ENCODE data around the gene LRRC74B. TPM values are rescaled to one million over a fixed set of nuclear protein-coding genes. Genes with fewer than 3 reads are reported as not detected.
"Not testable (repeated sequence)": the region's sequence is repeated elsewhere in the genome, so short reads cannot be mapped to it uniquely, and the experiment has no call there.

LRRC74B gene
- total RNA-seq, 2 donors from 2014 or later: not detected

DNA sequence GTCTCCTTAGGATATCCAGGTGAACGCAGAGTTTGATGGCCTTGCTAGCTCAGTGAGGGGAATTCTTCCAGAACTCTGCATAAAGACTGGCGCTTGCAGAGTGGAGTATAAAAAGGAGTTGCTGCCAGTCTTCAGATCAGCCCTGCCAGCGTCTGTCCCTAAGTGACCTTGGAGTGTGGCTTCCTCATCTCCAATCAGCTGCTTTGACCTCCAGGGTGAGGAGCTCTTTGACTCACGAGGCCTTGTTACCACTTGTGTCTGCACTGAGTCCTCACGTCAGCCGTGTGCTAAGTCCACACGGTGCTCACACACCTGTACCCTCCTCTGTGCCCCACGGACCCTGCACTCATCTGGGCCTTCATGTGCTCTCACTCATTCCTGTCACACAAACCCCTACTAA is 14.6 kb downstream of the LRRC74B start:
- not testable (repeated sequence) for ATAC-seq; H3K9me3 Mint-ChIP-seq; H3K27ac Mint-ChIP-seq; DNase-seq (ENCODE audit: low spot score in 2 of 2); H3K36me3 Mint-ChIP-seq

DNA sequence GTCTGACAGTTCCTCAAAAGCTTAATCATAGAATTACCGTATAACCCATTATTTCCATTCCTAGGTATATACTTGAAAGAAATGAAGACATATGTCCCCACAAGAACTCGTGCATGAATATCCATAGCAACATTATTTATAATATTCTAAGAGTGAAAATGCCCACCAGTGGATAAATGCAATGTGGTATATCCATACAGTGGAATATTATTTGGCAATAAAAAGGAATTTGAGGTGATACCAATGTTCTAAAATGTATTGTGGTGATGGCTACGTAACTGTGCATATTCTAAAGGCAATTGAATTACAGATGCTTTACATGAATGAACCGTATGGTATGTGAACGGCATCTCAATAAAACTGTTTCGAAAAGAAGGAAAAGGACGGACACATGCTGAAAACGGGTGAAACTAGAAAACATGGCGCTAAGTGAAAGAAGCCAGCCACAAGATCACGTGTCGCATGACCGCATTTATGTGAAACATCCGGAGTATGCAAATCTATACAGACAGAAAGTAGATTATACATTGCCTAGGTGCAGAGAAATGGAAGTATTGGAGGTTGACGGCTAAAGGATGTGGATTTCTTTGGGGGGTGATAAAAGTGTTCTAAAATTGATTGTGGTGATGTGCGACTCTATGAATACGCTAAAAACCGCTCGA is 16.0 kb downstream of the LRRC74B start:
- H3K36me3 Mint-ChIP-seq; H3K27ac Mint-ChIP-seq; DNase-seq (ENCODE audit: low spot score in 2 of 2); H3K9me3 Mint-ChIP-seq; ATAC-seq: not testable (repeated sequence)

DNA sequence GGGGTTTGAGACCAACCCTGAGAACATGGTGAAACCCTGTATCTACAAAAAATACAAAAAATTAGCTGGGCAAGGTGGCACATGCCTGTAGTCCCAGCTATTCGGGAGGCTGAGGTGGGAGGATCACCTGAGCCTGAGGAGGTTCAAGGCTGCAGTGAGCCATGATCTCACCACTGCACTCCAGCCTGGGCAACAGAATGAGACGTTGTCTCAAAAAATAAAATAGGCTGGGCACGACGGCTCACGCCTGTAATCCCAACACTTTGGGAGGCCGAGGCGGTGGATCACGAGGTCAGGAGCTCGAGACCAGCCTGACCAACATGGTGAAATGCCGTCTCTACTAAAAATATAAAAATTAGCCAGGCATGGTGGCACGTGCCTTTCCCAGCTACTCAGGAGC is 18.7 kb downstream of the LRRC74B start:
- DNase-seq (ENCODE audit: low spot score in 2 of 2); H3K9me3 Mint-ChIP-seq; ATAC-seq; H3K36me3 Mint-ChIP-seq; H3K27ac Mint-ChIP-seq: not testable (repeated sequence)

DNA sequence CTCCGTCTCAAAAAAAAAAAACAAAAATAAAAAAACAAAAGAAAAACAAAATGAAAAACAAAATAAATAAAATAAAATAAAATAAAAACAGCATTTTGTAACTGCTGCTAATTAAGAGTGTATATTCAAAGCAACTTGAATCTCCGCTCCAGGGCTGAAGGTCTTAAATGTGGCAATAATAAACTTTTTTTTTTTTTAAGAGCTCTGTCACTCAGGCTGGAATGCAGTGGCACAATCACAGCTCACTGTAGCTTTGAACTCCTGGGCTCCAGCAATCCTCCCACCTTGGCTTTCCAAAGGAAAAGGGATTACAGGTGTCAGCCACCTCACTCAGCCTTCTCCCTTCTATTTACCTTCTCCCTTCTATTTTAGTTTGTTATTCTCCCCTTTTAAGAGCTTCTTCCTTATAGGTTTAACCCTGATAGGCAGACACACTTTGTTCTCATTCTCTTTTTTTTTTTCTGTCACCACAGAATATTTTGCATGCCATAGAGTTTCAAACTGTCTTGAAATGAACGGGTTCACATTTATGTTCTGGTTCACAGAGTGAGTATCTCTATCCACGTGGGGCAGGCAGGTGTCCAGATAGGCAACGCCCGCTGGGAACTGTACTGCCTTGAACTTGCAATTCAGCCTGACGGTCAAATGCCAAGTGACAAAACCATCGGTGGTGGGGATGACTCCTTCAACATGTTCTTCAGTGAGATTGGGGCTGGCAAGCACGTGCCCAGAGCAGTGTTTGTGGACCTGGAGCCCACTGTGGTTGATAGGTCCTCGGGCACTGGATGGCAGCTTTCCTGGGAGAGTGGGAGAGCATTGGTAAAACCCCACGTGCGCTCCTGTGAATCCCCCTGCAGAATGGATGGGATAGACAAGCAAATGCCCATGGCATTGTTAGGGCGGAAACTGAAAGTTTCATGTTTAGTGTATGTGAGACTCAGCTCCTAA is 19.4 kb downstream of the LRRC74B start:
- DNase-seq (ENCODE audit: low spot score in 2 of 2): no peak

DNA sequence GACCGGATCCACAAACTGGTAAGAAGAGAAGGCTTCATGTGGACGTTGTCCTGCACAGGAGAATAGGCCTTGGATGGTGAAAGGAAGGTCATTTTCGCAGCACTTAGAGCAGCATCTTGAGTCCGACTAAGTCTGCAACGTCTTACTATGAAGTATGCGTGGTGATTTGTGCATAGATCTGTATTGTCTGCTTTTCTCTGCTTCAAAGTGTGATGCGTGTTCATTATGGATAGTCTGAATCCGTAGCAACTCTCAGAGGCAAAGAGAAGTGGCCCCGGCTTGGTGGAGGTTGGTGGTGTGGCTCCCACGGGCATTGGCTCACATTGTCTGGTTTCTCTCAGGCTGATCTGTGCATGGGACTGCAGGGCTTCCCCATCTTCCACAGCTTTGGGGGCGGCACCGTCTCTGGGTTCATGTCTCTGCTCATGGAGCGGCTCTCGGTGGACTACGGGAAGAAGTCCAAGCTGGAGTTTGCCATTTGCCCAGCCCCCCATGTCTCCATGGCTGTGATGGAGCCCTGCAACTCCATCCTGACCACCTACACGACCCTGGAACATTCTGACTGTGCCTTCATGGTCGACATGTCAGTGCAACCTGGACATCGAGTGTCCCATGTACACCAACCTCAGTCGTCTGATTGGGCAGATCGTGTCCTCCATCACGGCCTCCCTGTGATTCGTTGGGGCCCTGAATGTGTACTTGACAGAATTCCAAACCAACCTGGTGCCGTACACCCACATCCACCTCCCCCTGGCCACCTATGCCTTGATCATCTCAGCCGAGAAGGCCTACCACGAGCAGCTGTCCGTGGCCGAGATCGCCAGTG is 21.5 kb downstream of the LRRC74B start:
- no peak for ATAC-seq
- H3K9me3 Mint-ChIP-seq: no peaks in the 10 kb centered on the region
- no peaks in the 10 kb centered on the region for H3K36me3 Mint-ChIP-seq

More for the DNA sequence above, 19.4 kb downstream of the LRRC74B start:
- H3K27ac Mint-ChIP-seq: no peak overlapping the region
- H3K36me3 Mint-ChIP-seq: no peaks in the 10 kb centered on the region
- no peaks in the 10 kb centered on the region for H3K9me3 Mint-ChIP-seq
- no peak for ATAC-seq

DNA sequence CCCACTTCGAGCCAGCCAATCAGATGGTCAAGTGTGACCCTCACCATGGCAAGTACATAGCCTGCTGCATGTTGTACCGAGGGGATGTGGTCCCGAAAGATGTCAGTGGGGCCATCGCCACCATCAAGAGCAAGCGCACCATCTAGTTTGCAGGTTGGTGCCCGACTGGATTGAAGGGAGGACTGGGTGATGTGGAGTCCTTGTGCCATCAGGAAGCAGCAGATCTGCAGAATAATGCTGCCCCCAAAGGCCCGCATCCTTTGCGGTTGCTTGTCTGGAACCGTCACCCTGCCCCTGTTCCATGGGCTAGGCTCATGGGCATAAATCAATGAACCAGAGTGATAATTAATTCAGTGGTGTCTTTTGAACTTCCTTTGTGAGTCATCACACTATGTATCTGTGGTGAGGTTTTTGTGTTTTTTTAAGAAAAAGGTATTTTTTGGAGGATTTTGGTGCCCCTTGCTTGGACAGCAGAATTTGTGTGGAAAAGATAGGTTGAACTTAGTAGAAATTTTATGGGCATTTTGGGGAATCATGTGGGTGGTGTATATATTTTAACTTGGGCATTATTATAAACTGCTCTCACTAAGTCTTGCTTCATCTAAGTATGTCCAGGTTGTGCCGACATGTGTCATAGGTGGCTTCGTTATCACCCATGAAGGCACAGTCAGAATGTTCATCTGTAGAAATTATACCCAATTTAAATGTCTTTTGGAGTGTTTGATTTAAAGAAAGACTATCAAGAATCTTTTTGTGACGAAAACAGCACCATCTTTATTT is 22.3 kb downstream of the LRRC74B start:
- H3K27ac Mint-ChIP-seq: no peak overlapping the region
- no peaks in the 10 kb centered on the region for H3K9me3 Mint-ChIP-seq
- peak; percentile 34 to 39 for ATAC-seq
- no peaks in the 10 kb centered on the region for H3K36me3 Mint-ChIP-seq
- no peak for DNase-seq (ENCODE audit: low spot score in 2 of 2)

More for the DNA sequence above, 21.5 kb downstream of the LRRC74B start:
- H3K27ac Mint-ChIP-seq: no peak overlapping the region
- DNase-seq (ENCODE audit: low spot score in 2 of 2): no peak

DNA sequence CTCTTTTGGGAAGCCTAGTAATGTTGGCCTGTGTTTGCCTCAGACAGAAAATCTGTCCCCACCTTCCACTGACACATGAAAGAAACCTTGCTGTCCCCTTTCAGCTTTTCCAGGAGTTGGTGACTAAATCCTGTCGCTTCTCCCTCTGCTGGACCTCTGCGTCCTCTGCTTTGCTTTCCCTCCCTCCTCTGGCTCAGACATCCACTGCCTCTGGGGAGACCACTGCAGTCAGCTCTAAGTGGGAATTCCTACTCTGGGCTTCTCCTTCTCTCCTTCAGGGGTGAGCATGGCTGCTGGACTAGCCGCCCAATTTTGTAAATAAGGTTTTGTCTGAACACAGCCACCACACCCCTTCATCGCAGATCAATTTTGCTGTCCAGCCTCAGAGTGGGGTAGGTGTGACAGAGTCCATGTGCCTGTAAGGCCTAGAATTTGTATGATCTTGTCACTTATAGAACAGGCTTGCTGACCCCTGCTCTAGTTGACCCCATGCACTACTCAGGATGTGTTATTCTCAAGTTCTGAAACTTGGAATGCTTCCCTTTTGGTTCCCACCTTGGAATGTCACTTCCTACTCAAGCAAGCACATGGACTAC is 23.0 kb downstream of the LRRC74B start:
- no peak for DNase-seq (ENCODE audit: low spot score in 2 of 2)
- H3K36me3 Mint-ChIP-seq: no peaks in the 10 kb centered on the region
- no peak overlapping the region for H3K27ac Mint-ChIP-seq
- no peaks in the 10 kb centered on the region for H3K9me3 Mint-ChIP-seq
- no peak for ATAC-seq

DNA sequence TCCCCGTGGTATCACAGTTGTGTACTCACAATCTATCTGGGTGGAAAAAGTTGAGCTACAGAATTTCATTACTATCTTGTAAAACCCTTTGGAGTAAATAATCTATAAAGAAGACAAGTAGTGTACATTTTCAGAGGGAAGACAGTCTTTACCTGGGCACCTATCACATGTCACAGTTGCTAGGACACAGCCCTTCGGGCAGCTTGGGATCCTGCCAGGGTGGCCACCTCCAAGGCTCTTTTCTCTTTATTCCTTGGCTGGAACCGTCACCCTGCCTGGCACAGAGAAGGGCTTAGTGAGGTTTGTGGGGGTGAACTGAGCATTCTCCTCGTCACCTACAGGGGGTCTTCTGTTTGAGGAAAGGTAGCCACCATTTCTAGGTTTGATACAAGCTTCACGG is 23.6 kb downstream of the LRRC74B start:
- Mint-ChIP-seq H3K27ac (no peak overlapping the region), H3K36me3 (no peaks in the 10 kb centered on the region), H3K9me3 (no peaks in the 10 kb centered on the region)
- ATAC-seq (no peak), DNase-seq (ENCODE audit: low spot score in 2 of 2) (no peak)

DNA sequence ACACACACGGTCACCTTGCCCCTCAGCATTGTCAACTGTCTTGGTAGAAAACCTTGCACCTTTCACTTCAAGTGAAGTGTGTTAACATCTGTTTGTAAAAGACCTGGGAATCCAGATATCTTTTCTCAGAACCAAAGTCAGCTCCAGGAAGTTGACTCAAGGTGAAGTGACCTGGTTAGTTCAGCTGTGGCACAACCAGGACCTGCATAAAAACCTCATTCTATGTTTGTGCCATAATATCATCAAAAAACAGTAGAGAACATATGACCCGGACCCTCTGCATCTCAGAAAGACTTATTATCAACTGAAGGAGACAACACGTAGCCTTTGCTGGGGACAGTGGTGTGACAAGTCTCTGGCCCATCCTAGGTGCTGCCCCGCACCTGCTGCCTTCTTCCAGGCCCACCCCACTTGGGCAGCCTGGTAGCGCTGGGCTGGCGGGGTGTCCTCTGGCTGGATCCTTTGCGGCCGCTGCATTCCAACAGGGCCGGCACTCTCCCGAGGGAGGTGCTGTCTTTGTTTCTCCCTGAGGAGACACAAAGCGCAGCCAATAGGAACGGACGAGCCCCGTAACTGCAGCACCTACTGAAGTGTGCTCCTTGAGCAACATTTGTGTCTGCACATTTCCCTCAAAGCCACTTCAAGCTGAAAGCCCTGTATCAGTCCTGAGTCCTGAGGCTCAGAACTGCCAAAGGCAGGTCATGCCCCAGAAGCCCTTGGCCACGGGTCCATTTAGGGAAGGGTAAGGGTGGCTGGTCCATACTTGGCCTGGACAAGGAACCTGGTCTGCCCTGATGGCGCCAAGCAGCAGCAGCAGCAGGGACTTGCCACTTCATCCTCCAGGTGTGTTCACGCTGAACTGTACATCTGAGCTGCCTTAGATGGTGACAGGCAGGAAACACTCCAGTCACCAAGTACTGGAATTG is 25.2 kb downstream of the LRRC74B start:
- Mint-ChIP-seq H3K9me3 (no peaks in the 10 kb centered on the region), H3K36me3 (no peaks in the 10 kb centered on the region), H3K27ac (no peak overlapping the region)
- DNase-seq (ENCODE audit: low spot score in 2 of 2) (no peak), ATAC-seq (no peak)

DNA sequence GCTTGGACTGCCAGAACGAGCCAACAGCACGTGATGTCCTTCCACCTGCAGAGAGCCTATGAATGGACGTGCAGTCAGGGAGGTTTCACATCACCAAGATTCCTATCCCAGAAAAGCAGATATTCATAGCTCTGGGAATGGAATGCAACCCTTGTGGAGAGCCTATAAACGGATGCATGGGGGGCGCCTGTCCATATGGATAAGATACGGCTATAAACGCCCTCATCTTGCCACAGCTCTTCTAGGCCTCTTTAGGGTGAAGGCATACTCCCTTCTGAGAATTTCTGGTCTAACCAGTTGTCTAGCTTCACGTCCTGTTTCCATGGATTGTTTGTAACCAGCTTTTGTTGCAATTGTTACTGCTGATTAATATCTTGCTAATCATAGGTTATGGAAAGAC is 26.1 kb downstream of the LRRC74B start:
- not testable (repeated sequence) for ATAC-seq; H3K36me3 Mint-ChIP-seq; DNase-seq (ENCODE audit: low spot score in 2 of 2); H3K27ac Mint-ChIP-seq; H3K9me3 Mint-ChIP-seq

DNA sequence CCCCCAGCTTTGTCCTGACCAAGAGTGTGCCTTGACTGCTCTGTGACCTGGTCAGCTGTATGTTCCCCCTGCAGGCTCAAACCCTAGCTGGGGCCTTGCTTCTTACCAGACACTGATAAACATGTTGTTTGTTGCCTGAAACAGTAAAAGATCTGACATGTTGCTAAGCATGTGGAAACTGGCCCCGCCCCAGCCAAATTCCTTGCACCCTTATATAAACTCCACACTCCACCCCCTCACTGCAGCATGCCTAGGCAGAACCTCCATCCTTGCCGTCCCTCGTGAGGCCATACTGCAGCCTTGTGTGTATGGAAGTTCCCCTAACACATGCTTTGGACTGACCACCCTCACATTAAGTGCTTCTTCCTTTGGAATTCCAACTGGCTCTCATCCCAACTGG is 27.3 kb downstream of the LRRC74B start:
- Mint-ChIP-seq H3K36me3 (no peaks in the 10 kb centered on the region), H3K9me3 (no peaks in the 10 kb centered on the region), H3K27ac (no peak overlapping the region)
- ATAC-seq (no peak), DNase-seq (ENCODE audit: low spot score in 2 of 2) (no peak)

DNA sequence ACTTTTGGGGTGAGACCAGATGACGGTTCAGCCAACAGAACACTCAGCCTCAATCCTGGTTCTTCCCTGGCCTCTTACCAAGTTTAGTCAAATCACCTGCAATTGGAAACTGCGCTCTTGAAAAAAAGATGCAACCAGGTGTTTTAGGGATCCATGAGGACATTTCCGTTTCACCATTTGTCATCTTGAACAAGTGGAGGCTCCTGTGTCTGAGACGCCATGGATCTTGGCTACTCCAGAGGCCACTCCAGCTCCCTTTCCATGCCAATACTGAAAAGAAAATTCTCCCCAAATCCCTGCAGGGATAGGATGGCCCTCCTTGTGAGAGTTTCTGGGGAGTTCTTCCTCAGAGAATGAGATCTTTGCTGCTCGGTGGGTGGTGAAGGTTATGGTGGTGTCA is 27.7 kb downstream of the LRRC74B start:
- H3K9me3 Mint-ChIP-seq: no peaks in the 10 kb centered on the region
- ATAC-seq (no peak), DNase-seq (ENCODE audit: low spot score in 2 of 2) (no peak)
- H3K36me3 Mint-ChIP-seq: no peaks in the 10 kb centered on the region
- H3K27ac Mint-ChIP-seq: no peak overlapping the region

DNA sequence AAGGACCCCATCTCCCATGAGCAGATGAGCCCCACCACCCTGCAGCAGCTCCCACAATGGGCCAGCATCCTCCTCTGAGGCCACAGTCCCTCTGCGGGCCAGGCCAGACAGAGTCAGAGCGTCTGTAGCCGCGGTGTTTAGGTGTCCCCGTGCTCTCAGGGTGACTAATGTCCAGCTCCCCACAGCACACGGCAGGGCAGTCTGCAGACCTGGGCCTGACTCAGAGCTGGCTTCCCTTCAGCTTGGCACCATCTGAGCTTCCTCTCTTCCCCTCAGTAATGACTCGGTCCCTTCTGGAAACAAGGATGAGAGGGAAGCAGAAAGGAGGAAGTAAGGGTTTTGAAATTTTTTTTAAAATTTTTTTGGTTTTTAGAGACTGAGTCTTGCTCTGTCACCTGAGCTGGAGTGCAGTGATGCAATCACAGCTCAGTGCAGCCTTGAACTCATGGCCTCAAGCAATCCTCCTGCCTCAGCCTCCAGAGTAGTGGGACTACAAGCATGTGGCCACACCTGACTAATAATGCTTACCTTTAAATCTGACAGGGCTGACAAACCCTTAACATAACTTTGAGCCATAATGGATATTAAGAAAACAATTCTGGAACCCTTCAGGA is 28.5 kb downstream of the LRRC74B start:
- Mint-ChIP-seq H3K36me3 (no peaks in the 10 kb centered on the region), H3K27ac (no peak overlapping the region), H3K9me3 (no peaks in the 10 kb centered on the region)
- DNase-seq (ENCODE audit: low spot score in 2 of 2): no peak
- no peak for ATAC-seq

DNA sequence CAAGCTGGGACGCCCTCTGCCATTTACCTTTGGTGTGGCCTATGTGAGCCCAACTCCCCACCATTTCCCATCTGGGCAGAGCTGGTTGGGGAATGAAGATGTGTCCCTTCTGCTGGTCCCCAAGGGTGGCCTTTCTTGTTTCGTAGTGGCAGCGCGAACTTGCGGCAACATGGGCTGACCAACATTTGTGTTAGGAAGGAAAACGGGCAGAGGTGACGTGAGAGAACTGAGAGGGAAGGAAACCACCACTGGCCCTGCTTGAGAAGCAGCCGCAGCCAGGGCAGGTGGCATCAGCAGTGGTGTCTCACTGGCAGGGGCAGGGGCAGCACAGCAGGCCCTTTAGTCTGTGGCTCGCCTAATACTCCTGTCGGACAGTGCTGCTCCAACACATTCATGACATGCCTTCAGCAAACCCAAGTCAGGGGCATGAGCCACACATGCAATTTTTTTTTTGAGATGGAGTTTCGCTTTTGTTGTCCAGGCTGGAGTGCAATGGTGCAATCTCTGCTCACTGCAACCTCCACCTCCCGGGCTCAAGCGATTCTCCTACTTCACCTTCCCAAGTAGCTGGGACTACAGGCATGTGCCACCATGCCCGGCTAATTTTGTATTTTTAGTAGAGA is 29.9 kb downstream of the LRRC74B start:
- Mint-ChIP-seq H3K9me3 (no peaks in the 10 kb centered on the region), H3K27ac (no peak overlapping the region), H3K36me3 (no peaks in the 10 kb centered on the region)
- no peak for DNase-seq (ENCODE audit: low spot score in 2 of 2)
- ATAC-seq: no peak

Measured in activated naive CD4-positive, alpha-beta T cell treated with anti-CD3 and anti-CD28 coated beads, Interleukin-2, amount 50 U/mL, for 72 hours (primary cell).